Fibroblast of peridontal ligament (primary cell): ENCODE results near the gene WNT10A.
"Not testable (repeated sequence)": the region's sequence is repeated elsewhere in the genome, so short reads cannot be mapped to it uniquely, and the experiment has no call there.

Experiments
- DNase-seq: peaks from one replicate; pipeline ENCODE4 v3.0.0-alpha.2; 2010; ENCODE audit errors: extremely low read depth

The WNT10A gene

GRCh38 chr2:218880102-218880858 lies at the start of gene WNT10A:
Gene WNT10A (plus strand): TSS chr2:218880852. CDS start chr2:218880996, 144 bp downstream.
- no peak for DNase-seq

DNA sequence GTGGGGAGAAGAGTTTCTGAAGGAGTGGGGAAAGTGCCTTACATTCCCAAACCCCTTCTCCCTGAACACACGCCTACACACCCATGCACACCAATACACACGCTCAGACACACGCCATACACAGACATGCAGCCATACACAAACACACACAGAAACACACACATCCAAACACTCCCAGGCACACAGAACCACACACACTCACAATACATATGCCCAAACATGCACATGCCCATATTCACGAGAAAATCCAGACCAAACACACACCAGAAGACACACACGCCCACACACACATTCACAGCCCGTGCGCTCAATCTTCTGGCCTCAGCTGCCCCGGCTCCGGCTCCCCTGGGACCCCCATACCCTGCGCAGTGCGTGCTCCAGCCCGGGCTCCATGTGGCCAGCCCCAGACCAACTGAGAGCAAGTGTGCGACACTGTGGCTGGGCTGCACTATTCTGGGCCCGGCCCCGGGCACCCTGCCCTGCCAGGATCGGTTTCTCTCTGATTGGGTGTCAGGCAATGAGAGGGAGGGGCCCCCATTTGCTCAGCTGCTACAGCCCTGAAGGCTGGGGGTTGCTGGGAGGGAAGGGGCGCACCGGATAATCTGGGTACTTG lies 49.2 kb upstream of the WNT10A start, which contains the start of gene PRKAG3:
PRKAG3 (minus strand) TSS at position 426 of the 613 bp plus-strand sequence.
- no peak for DNase-seq

GRCh38 chr2:218832081-218832480 lies 48.6 kb upstream of the WNT10A start:
- no peak for DNase-seq

DNA sequence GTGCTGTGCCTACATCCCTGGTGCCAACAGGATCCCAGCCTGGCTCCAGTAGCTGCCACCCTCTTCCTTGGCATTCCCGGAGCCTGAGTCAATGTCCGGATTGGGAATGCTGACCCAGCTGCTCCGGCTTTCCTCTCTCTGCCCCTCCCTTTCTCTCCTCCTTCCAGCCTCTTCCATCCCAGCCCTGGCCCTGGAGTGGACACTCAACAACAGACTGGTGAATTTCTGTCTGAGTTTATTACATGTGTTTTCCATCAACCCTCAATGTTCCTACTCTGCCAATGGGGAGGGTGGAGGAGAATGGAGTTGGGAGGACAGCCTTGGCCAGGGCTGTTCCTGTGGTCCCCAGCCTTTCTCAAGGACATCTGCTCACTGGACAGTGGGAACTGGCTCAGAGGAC lies 48.1 kb upstream of the WNT10A start:
- DNase-seq: peak; percentile 46

GRCh38 chr2:218833023-218833609 lies 47.5 kb upstream of the WNT10A start:
- DNase-seq: no peak

DNA sequence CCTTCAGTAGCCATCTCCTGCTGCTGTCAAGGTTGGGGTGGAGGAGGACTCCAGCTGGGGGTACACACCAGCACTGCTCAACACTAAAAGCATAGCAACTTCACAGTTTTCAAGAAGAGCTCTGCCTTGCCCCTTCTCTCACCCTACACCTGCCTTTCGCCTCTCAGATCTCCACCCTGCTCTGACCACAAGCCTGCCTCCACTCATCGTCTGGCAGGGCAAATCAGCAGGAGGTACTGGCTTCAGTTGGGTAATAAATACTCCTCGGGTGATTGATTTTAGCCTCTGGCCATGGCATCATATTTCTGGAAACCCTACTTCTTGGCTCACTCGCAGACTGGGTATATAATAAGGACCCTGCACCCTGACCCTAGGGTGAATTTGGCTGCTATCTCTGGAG lies 46.0 kb upstream of the WNT10A start:
- no peak for DNase-seq

DNA sequence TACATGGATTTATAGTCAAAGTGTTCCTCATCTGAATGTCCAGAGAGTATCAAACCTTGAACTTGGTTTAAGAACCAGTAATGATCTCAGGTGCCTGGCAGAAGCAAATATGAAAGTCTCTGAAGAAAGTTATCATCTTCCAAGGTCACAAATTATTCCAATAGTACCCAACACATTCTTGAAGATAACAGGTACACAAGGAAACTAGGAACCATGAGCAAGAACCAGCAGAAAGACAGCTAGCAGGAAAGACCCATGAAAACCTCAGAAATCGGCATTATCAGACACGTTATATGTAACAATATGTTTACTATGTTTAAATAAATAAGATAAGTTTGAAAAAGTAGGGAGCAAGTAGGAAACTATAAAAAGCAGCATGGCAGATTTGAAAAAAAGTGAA lies 43.2 kb upstream of the WNT10A start:
- no peak for DNase-seq

- DNase-seq: peak; percentile 73
These were observed 41.2 kb upstream of the WNT10A start for GRCh38 chr2:218839430-218839829.

- no peak for DNase-seq
These were observed 40.8 kb upstream of the WNT10A start for GRCh38 chr2:218839888-218840287.

GRCh38 chr2:218844334-218844733 lies 36.3 kb upstream of the WNT10A start:
- not testable (repeated sequence) for DNase-seq

- not testable (repeated sequence) for DNase-seq
These were observed 33.7 kb upstream of the WNT10A start for GRCh38 chr2:218846963-218847362.

DNA sequence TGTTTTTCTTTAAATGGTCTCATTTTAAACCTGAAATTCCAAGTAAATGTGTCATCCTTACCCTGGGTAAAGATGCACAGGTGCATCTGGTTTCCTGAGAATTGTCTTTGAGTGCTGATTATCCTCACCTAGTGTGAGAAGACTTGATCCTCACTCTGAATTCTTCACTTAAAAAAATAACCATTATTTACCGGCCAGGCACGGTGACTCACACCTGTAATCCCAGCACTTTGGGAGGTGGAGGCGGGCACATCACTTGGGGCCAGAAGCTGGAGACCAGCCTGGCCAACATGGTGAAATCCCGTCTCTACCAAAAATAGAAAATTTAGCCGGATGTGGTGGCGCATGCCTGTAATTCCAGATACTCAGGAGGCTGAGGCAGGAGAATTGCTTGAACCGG lies 30.9 kb upstream of the WNT10A start:
- DNase-seq: no peak

- DNase-seq: no peak
These were observed 29.9 kb upstream of the WNT10A start for GRCh38 chr2:218850796-218851195.

DNA sequence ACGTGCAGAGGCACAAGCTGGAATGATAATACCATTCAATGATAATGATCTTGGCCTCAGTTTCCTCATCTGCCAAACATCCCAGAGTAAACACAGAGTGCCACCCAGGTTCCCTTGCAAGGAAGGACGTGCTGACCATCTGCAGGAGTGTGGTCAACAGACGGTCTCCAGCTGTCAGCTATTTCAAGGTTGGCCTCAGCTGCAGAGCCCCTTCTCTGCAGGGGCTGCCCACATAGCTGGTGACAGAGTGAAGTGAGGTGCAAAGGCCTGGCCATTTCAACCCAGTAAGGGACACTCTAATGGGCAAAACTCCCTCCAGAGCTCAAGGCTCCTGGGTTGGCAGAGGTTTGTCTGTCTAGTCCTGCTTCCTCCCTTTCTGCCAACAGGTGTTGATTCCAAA lies 29.4 kb upstream of the WNT10A start:
- no peak for DNase-seq

- DNase-seq: peak; percentile 33
These were observed 27.6 kb upstream of the WNT10A start for GRCh38 chr2:218852911-218853667.

- DNase-seq: no peak
These were observed 26.9 kb upstream of the WNT10A start for GRCh38 chr2:218853766-218854165.

DNA sequence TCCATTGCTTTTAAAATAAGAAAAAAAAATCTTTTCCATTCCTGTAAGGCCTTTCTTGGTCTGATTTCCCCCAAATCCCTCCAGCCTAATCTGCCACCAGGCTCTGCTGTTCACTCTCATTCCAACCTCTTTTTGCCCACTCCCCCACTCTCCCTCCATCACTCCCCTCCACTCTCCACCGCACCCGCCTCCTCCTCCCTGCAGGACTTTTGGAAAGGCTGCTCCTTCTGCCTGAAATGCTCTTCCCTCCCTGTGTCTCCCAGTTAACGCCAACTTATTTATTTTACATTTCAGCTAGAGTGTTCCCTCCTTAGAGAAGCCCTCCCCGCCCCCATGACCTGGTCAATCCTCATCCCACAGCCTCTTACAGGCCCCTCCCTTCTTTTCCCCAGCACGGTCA lies 25.8 kb upstream of the WNT10A start:
- DNase-seq: no peak

- no peak for DNase-seq
These were observed 25.1 kb upstream of the WNT10A start for GRCh38 chr2:218855305-218856166.

DNA sequence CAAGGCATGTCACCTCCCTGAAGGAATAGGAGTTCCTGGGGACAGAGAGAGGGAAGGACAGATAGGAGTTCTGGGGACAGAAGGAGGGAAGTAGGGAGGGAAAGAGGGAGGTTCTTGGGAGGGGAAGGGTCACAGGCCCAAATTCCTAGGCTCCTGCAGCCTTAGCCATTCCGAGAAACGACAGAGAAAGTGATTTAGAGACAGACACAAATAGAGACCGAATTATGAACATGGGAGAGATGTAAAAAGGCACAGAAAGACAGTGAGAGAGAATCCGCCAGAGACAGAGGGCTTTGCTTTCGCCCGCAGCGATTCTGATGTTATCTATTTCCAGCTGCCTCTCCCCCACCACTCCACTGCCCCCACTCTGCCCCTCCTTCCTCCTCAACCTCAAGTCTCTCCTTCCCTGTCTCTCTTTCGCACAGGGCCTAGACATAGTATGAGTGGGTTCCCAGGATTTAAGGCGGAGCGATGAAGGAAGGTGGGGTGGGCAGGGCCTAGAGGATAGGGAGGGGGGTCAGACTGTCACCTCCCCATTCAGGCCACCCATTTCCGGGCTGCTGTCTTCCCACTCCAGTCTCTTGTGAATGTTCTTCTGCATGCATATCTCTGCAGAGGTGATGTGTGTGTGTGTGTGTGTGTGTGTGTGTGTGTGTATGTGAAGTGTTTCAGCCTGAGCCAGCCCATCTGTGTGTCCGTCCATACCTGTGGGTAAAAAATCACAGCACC lies 24.3 kb upstream of the WNT10A start:
- DNase-seq: no peak

GRCh38 chr2:218856896-218857243 lies 23.8 kb upstream of the WNT10A start:
- no peak for DNase-seq
